Dermis microvascular lymphatic vessel endothelial cell (primary cell): Measurements from ENCODE around the gene SEZ6L2. TPM values are rescaled to one million over a fixed set of nuclear protein-coding genes. Genes with fewer than 3 reads are reported as not detected.
"Not testable (repeated sequence)": the region's sequence is repeated elsewhere in the genome, so short reads cannot be mapped to it uniquely, and the experiment has no call there.

Experiments used
- DNase-seq, 2 donors: peaks; one replicate each; pipeline versions ENCODE4 v3.0.0 to v3.0.0-alpha.2; 2010; ENCODE audit warnings: low read depth in 2 of 2
- total RNA-seq: library from RNA; depleted of rRNA; stranded (reverse); fragments of >200 nt; gene quantifications from 2 replicates; pipeline ENCODE4 v1.2.1, GENCODE V29; 2014

The SEZ6L2 gene
- total RNA-seq, 1 donor from 2014 or later: 0.26 TPM

- DNase-seq: no peak
Measured at GRCh38 chr16:29910819-29911675, 11.7 kb upstream of the SEZ6L2 start.

- not testable (repeated sequence) for DNase-seq
Measured at GRCh38 chr16:29909851-29910250, 10.5 kb upstream of the SEZ6L2 start.

- no peak for DNase-seq
Measured at GRCh38 chr16:29909391-29909790, 10.0 kb upstream of the SEZ6L2 start.

- no peak for DNase-seq
Measured at GRCh38 chr16:29908719-29909220, 9.4 kb upstream of the SEZ6L2 start.

GRCh38 chr16:29907973-29908372, 8.6 kb upstream of the SEZ6L2 start:
- no peak for DNase-seq

- DNase-seq: no peak
Measured at GRCh38 chr16:29906520-29907244, 7.3 kb upstream of the SEZ6L2 start.

- DNase-seq: no peak
Measured at GRCh38 chr16:29905668-29906067, 6.3 kb upstream of the SEZ6L2 start.

- DNase-seq: no peak
Measured at GRCh38 chr16:29904947-29905346, 5.6 kb upstream of the SEZ6L2 start.

GRCh38 chr16:29903590-29903989, 4.2 kb upstream of the SEZ6L2 start:
- DNase-seq: no peak

GRCh38 chr16:29901607-29901945, 2.2 kb upstream of the SEZ6L2 start:
- no peak for DNase-seq

GRCh38 chr16:29900888-29901606, 1.7 kb upstream of the SEZ6L2 start:
- DNase-seq: no peak

- peak in 1 of 2 donors; percentile 50 for DNase-seq
Measured at GRCh38 chr16:29900102-29900887, 945 bp upstream of the SEZ6L2 start, which contains the start of gene ASPHD1. ASPHD1 (plus strand) TSS chr16:29900488; CDS start chr16:29900972, 484 bp downstream.

- DNase-seq: peak in 1 of 2 donors; percentile 13
Measured at GRCh38 chr16:29898804-29899515, 390 bp downstream of the SEZ6L2 start.

- DNase-seq: no peak
Measured at GRCh38 chr16:29898135-29898803, 1.1 kb downstream of the SEZ6L2 start.

- DNase-seq: no peak
Measured at GRCh38 chr16:29897333-29897732, 2.0 kb downstream of the SEZ6L2 start.

GRCh38 chr16:29896841-29897240, 2.5 kb downstream of the SEZ6L2 start:
- DNase-seq: no peak

GRCh38 chr16:29894352-29894751, 5.0 kb downstream of the SEZ6L2 start:
- no peak for DNase-seq

- no peak for DNase-seq
Measured at GRCh38 chr16:29893553-29893952, 5.8 kb downstream of the SEZ6L2 start.

GRCh38 chr16:29892458-29892813, 6.9 kb downstream of the SEZ6L2 start:
- DNase-seq: no peak
